RWPE2 (cell line): ENCODE measurements around the gene PXMP2.

Experiments
- ATAC-seq: fragments of 200-7000 bp; cut with Tn5 transposase; 3 replicates; pipeline ENCODE4 v1.9.1; 2021; ENCODE audit warnings: low read depth
- DNase-seq: peaks from one replicate; pipeline ENCODE4 v3.0.0-alpha.2; 2020; ENCODE audit warnings: low spot score
- H3K27ac ChIP-seq: fragments of 450-650 bp; 2 replicates; pipeline ENCODE4 v1.5.1; 2017; ENCODE audit warnings: mild to moderate bottlenecking; ENCODE audit not compliant: poor library complexity, severe bottlenecking
- H3K27me3 ChIP-seq: fragments of 250-450 bp; sonication (Bioruptor Pico); 2 replicates; pipeline ENCODE4 v1.5.1; 2021; ENCODE audit warnings: mild to moderate bottlenecking, moderate library complexity; ENCODE audit not compliant: insufficient read depth, poor library complexity, severe bottlenecking
- H3K36me3 ChIP-seq: fragments of 250-450 bp; sonication (Bioruptor Pico); 2 replicates; pipeline ENCODE4 v1.5.1; 2020; ENCODE audit warnings: low read depth, mild to moderate bottlenecking, moderate library complexity
- H3K4me1 ChIP-seq: fragments of 250-450 bp; sonication (Bioruptor Pico); 2 replicates; pipeline ENCODE4 v1.5.1; 2021; ENCODE audit warnings: mild to moderate bottlenecking, moderate library complexity; ENCODE audit not compliant: insufficient read depth, poor library complexity, severe bottlenecking
- H3K4me3 ChIP-seq: fragments of 250-450 bp; sonication (Bioruptor Pico); 2 replicates; pipeline ENCODE4 v1.5.1; 2021; ENCODE audit warnings: mild to moderate bottlenecking, moderate library complexity; ENCODE audit not compliant: severe bottlenecking
- H3K9me3 ChIP-seq: fragments of 250-450 bp; sonication (Bioruptor Pico); 2 replicates; pipeline ENCODE4 v1.5.1; 2021; ENCODE audit warnings: mild to moderate bottlenecking, moderate library complexity; ENCODE audit not compliant: severe bottlenecking
- TF ChIP-seq, protein P1 (sequence below): fragments of 450-650 bp; IDR thresholded peaks from one replicate; pipeline ENCODE4 v1.5.1; 2017; ENCODE audit warnings: mild to moderate bottlenecking, moderate library complexity; ENCODE audit not compliant: poor library complexity, severe bottlenecking

Gene PXMP2

GRCh38 chr12:132719141-132719953 is 32.0 kb downstream of the PXMP2 start:
- peaks cover 90% of the 10 kb centered on the region for H3K36me3 ChIP-seq

GRCh38 chr12:132719954-132720324 is 32.6 kb downstream of the PXMP2 start:
- no peak overlapping the region for H3K27ac ChIP-seq

More at GRCh38 chr12:132719141-132719953, 32.0 kb downstream of the PXMP2 start:
- TF ChIP-seq, protein P1, sequence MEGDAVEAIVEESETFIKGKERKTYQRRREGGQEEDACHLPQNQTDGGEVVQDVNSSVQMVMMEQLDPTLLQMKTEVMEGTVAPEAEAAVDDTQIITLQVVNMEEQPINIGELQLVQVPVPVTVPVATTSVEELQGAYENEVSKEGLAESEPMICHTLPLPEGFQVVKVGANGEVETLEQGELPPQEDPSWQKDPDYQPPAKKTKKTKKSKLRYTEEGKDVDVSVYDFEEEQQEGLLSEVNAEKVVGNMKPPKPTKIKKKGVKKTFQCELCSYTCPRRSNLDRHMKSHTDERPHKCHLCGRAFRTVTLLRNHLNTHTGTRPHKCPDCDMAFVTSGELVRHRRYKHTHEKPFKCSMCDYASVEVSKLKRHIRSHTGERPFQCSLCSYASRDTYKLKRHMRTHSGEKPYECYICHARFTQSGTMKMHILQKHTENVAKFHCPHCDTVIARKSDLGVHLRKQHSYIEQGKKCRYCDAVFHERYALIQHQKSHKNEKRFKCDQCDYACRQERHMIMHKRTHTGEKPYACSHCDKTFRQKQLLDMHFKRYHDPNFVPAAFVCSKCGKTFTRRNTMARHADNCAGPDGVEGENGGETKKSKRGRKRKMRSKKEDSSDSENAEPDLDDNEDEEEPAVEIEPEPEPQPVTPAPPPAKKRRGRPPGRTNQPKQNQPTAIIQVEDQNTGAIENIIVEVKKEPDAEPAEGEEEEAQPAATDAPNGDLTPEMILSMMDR: no peak
- Histone ChIP-seq H3K4me1 (no peaks in the 10 kb centered on the region), H3K27me3 (no peaks in the 10 kb centered on the region), H3K4me3 (no peak overlapping the region), H3K9me3 (no peaks in the 10 kb centered on the region), H3K27ac (no peak overlapping the region)
- peak; percentile 17; the same call in 2 of the 3 replicates for ATAC-seq
- DNase-seq: no peak

GRCh38 chr12:132720606-132721345 is 33.4 kb downstream of the PXMP2 start:
- DNase-seq (no peak), ATAC-seq (no peak)
- no peak overlapping the region for H3K4me3 ChIP-seq
- H3K4me1 ChIP-seq: no peaks in the 10 kb centered on the region
- no peaks in the 10 kb centered on the region for H3K9me3 ChIP-seq
- H3K36me3 ChIP-seq: peaks cover 90% of the 10 kb centered on the region
- TF ChIP-seq, protein P1: no peak
- no peaks in the 10 kb centered on the region for H3K27me3 ChIP-seq
- H3K27ac ChIP-seq: no peak overlapping the region

More at GRCh38 chr12:132719954-132720324, 32.6 kb downstream of the PXMP2 start:
- no peak for ATAC-seq
- no peaks in the 10 kb centered on the region for H3K4me1 ChIP-seq
- TF ChIP-seq, protein P1: no peak
- no peaks in the 10 kb centered on the region for H3K27me3 ChIP-seq
- no peak for DNase-seq
- peaks cover 90% of the 10 kb centered on the region for H3K36me3 ChIP-seq
- no peak overlapping the region for H3K4me3 ChIP-seq
- no peaks in the 10 kb centered on the region for H3K9me3 ChIP-seq

DNA sequence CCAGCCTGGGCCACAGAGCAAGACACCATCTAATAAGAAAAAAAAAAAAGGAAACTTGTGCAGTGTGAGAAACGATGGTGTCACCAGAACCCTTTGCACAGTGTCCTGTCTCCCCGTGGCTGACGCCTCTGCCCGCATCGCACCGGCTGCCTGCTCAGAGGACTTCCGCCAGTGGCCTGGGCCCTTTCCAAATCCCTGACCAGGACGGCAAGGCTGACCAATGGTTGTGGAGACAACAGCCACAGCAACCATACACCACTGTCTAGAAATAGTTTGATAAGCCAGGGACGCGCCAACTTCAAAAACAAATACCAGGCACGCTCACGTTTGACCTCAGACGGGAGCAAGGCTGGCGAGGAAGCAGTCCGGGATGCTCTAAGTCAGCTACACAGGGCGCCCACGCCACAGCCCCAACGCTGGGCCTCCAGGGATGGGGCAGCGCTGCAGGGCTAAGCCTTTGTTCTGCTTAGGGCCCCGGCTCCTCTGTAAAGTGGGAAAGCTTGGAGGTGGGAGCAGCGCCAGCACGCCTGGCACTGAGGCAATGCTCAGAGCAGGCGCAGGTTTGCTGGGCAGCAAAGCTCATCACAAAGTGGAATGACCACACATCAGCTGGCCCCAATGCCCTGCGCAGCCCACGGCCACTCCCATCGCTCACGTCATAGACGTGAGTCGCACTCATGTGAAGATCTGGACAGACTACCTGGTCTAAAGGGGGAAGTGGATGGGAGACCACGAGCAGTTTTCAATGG is 35.8 kb downstream of the PXMP2 start:
- H3K27ac ChIP-seq: no peak overlapping the region
- TF ChIP-seq, protein P1: no peak
- no peaks in the 10 kb centered on the region for H3K27me3 ChIP-seq
- no peaks in the 10 kb centered on the region for H3K9me3 ChIP-seq
- DNase-seq (no peak), ATAC-seq (no peak)
- no peak overlapping the region for H3K4me3 ChIP-seq
- no peaks in the 10 kb centered on the region for H3K4me1 ChIP-seq
- peaks cover 93% of the 10 kb centered on the region for H3K36me3 ChIP-seq
